Activated naive CD8-positive, alpha-beta T cell treated with anti-CD3 and anti-CD28 coated beads, Interleukin-2, amount 10 ng/mL, durations not matched to agents 7 days and 5 days (primary cell): ENCODE measurements around the gene DDAH1. TPM values are rescaled to one million over a fixed set of nuclear protein-coding genes. Genes with fewer than 3 reads are reported as not detected.
"Not testable (repeated sequence)": the region's sequence is repeated elsewhere in the genome, so short reads cannot be mapped to it uniquely, and the experiment has no call there.

Experiments used
- ATAC-seq: fragments of 150-1000 bp; cut with Tn5 transposase; one replicate; pipeline ENCODE4 v1.10.0; 2021; ENCODE audit warnings: low read depth, moderate library complexity
- POLR2A ChIA-PET: fragments of 350-600 bp; sonication (Branson Sonifier 250); formaldehyde crosslinking; loops from one replicate; lab custom pipeline; 2021; ENCODE audit warnings: antibody characterized with exemption; lab: Charles Lee
- DNase-seq: peaks from one replicate; pipeline ENCODE4 v3.0.0; 2021
- H3K27ac Mint-ChIP-seq: one replicate; pipeline ENCODE4 v1.8.0; 2022; ENCODE audit warnings: mild to moderate bottlenecking, mixed read lengths
- H3K27me3 Mint-ChIP-seq: one replicate; pipeline ENCODE4 v1.8.0; 2022; ENCODE audit warnings: mild to moderate bottlenecking, moderate library complexity, mixed read lengths
- H3K36me3 Mint-ChIP-seq: one replicate; pipeline ENCODE4 v1.8.0; 2021; ENCODE audit warnings: mild to moderate bottlenecking, mixed read lengths
- H3K4me1 Mint-ChIP-seq: one replicate; pipeline ENCODE4 v1.8.0; 2021; ENCODE audit warnings: mixed read lengths
- H3K4me3 Mint-ChIP-seq: one replicate; pipeline ENCODE4 v1.8.0; 2022; ENCODE audit warnings: mild to moderate bottlenecking, moderate library complexity, mixed read lengths
- H3K9me3 Mint-ChIP-seq: one replicate; pipeline ENCODE4 v1.8.0; 2021; ENCODE audit warnings: mixed read lengths
- total RNA-seq, 2 experiments: library from RNA; stranded (reverse); gene quantifications; one replicate each; pipeline ENCODE4 v1.2.3, GENCODE V29; 2021

The DDAH1 gene
- total RNA-seq, 2 experiments from 2014 or later = not detected

DNA sequence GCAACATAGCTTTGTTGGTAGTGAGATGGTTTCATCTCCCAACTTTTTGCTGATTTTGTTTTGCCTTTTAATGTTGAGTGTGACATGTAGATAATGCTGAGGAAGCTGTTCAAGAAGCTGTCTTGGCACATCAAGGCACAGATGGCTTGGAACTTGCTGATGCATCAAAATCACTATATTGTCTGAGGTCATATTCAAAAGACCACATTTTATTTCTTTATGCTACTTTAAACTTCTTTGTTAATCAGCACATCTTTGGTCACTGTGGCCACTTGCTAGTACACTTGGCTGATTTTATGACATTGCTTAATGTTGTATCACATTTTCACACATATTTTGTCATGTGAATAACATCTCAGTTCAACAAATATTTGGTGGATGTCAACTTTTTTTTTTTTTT, 101.4 kb downstream of the DDAH1 start:
- ATAC-seq (no peak), DNase-seq (no peak)
- Mint-ChIP-seq H3K4me1 (no peaks in the 10 kb centered on the region), H3K4me3 (no peak overlapping the region), H3K9me3 (no peaks in the 10 kb centered on the region), H3K36me3 (no peaks in the 10 kb centered on the region), H3K27ac (no peak overlapping the region), H3K27me3 (peaks cover 9% of the 10 kb centered on the region)
- POLR2A ChIA-PET = no interaction called here

DNA sequence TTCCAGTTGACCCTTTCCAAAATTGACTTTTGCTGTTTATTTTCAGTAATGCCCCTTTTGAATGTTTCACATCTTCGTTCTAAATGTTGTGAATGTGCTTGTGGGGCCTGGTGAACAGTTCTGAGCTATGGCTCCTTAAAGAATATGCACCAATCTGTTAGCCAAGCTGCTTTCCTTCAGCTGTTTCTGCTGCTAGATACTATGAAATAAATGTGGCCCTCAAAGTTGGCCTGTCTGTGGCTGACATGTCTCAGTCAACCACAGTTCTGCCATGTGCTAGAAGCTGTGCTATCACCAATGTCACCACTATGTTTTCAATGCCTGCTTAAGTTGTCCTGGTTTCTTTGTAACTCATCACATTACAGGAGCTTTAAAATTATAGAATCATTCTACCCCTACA, 101.9 kb downstream of the DDAH1 start:
- POLR2A ChIA-PET = no interaction called here
- DNase-seq (no peak), ATAC-seq (no peak)
- Mint-ChIP-seq H3K27me3 (peaks cover 9% of the 10 kb centered on the region), H3K9me3 (no peaks in the 10 kb centered on the region), H3K4me1 (no peaks in the 10 kb centered on the region), H3K4me3 (no peak overlapping the region), H3K36me3 (no peaks in the 10 kb centered on the region), H3K27ac (no peak overlapping the region)

DNA sequence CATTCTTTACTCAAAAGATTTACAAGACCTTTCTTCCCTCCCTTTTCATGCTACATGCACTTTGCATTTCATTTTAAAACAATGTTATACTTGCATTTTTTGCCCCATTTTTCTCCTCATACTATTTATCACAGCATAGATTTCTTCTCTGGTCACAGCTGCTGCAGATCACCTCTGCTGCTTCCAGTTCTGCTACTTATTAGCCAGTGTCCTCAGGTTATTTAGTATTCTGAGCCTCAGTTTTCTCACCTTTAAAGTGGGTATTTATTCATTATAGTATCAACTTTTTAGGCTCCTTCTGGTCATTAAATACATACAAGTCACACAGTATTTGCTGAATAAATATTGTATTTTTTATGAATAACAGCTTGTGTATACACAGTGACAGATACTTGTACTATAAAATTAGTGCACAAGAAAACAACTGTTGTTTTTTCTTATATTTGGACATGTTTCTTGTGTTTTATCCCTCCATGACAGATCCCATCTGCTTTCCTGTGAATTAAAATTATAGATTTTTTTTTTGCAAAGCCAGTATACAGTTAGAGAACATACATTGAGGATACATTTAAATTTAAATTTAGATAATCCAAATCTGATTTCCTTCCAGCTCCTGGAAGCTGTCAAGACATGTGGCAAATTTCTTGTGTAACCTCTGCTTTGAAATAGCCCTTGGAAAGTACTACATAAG, 103.2 kb downstream of the DDAH1 start:
- Mint-ChIP-seq H3K4me1 (no peaks in the 10 kb centered on the region), H3K36me3 (no peaks in the 10 kb centered on the region), H3K27me3 (peaks cover 9% of the 10 kb centered on the region), H3K27ac (no peak overlapping the region), H3K4me3 (no peak overlapping the region), H3K9me3 (no peaks in the 10 kb centered on the region)
- POLR2A ChIA-PET = no interaction called here
- DNase-seq (no peak), ATAC-seq (no peak)

DNA sequence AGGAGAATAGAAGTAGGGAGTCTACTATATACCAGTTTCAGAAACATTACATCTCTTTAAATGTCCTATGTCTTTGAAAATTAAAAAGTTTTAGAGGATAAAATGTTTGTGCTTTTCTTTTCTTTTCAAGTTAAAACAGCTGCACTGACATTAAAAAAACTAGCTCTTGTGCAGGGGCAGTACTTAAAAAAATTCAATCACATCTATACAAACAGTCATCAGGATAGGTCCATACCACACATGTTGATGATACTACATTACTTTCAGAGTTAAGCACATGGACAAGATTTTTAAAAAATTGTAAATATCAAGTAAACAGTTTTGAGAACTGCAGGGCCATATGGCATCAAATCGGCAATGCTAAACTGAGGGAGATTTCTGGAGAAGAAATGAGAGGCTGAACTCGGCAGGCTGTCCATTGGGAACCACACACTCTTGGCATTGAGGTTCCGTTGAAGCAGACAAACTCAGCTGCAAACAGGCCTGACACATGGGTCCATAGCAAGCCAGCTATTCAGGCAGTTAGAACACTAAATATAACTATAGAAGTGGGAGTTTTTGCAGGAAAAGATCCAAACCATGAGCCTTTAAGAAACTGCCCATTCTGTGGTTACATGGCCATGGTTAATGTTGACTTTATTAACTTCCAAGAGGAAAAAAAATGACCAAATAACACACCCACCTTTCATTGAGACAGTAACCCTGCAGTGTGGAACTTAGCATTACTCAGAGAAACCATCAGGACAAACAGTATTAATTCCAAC, 104.0 kb downstream of the DDAH1 start:
- Mint-ChIP-seq H3K27ac (no peak overlapping the region), H3K4me1 (no peaks in the 10 kb centered on the region), H3K9me3 (no peaks in the 10 kb centered on the region), H3K27me3 (peaks cover 5% of the 10 kb centered on the region), H3K36me3 (no peaks in the 10 kb centered on the region), H3K4me3 (no peak overlapping the region)
- ATAC-seq (no peak), DNase-seq (no peak)
- POLR2A ChIA-PET = no interaction called here

DNA sequence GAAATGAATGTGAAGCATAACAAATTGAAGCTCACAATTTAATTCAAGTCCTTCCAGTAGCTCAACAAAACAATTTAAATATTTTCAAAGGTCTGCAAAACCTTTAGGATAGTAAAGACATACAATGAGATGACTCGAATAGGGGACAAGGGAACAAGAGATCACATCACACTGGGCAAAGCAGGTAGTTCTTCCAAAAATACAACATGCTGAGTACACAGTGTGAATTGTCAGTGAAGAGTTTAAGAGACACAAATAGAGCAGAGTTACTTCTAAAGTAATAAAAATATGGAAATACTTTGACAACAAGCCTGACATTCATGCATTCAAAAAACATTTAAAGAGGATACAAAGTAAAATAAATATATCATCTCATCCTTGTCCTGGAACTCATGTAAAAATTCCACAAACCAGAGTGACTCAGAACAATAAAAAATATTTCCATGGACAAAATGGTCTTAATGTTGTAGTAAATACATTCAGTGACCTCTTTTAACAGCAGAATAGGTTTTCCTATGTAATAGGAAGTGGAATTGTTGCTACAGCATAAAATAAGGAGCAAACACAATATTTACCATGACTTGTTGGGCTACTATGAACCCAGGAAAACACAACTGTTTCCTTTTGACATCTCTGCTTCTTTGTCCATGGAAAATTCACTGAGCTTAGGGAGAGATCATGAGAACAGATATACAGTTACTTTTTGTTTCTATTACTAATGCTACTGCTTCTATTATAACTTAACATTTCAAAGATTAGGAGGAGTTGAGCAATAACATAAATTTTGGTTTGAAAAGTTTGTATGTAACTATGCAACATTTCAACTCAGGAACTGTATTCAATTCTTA, 104.9 kb downstream of the DDAH1 start:
- no peak for ATAC-seq
- no peaks in the 10 kb centered on the region for H3K4me1 Mint-ChIP-seq
- H3K36me3 Mint-ChIP-seq = no peaks in the 10 kb centered on the region
- no peaks in the 10 kb centered on the region for H3K9me3 Mint-ChIP-seq
- no peak overlapping the region for H3K4me3 Mint-ChIP-seq
- POLR2A ChIA-PET = no interaction called here
- H3K27me3 Mint-ChIP-seq = peaks cover 5% of the 10 kb centered on the region
- no peak for DNase-seq
- no peak overlapping the region for H3K27ac Mint-ChIP-seq

DNA sequence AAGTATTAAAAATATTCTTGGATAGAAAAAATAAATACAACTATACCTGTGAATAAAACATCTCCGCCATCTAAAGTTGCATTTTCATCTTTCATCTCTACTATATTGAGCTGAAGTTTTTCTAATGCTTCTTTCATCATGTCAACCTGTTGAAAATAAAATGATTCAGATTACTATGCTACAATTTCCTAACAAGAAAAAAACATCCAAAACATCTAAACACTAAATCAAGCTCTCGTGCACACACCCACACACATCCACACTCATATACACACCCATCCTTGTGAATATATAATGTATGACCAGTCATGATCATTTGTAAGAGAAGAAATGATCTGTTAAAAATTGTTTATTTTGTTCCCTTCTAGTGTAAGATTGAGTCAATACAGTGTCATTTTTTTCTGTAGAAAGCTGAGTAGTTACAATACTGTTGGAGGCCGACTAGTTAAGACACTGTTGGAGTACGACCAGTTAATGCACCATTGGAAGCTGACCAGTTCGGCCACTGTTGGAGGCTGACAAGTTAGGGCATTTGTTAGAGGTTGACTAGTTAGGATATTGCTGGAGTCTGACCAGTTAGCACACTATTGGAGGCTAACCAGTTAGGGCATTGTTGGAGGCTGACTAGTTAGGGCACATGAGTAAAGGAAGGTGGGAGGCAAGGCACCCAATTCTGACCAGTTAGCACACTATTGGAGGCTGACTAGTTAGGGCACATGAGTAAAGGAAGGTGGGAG, 106.1 kb downstream of the DDAH1 start:
- Mint-ChIP-seq H3K27me3 (peaks cover 10% of the 10 kb centered on the region), H3K4me1 (no peaks in the 10 kb centered on the region), H3K36me3 (no peaks in the 10 kb centered on the region), H3K27ac (no peak overlapping the region), H3K9me3 (no peaks in the 10 kb centered on the region), H3K4me3 (no peak overlapping the region)
- POLR2A ChIA-PET = no interaction called here
- ATAC-seq (no peak), DNase-seq (no peak)

DNA sequence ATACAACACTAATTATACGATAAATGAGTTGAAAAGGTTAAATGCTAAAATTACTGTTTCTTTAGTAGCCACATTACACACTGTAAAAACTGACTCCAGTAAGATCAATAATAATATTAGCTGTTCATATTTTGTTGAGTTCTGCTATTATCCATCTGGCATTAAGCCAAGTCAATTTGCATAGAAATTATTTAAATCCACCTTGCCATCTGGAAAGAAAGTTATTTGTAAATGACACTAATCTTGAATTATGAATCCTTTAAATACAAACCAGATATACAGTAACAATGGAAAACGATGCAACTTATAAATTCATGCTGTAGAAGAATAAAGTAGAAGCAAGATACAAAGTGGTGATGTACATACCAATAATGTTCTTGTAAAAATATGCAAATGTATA, 107.1 kb downstream of the DDAH1 start:
- ATAC-seq = no peak
- no peak overlapping the region for H3K4me3 Mint-ChIP-seq
- H3K9me3 Mint-ChIP-seq = no peaks in the 10 kb centered on the region

DNA sequence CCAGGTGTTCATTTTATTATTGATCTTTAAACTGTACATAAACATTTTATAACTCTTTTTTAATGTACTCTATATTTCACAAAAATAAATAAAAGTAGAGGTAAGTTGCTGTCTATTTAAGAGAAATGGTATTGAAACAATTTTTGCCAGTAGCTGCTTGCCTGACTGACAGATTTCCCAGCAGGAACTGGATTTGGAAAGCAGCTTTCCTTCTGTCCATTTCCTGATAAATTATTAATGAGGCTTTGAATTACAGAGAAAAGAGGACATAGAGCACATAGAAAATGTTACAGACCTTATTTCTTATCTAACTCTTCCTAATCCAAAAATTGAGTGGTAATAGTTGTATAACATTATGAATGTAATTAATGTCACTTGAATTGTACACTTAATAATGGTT, 108.8 kb downstream of the DDAH1 start:
- Mint-ChIP-seq H3K36me3 (no peaks in the 10 kb centered on the region), H3K4me3 (no peak overlapping the region), H3K9me3 (no peaks in the 10 kb centered on the region), H3K4me1 (no peaks in the 10 kb centered on the region), H3K27me3 (peaks cover 12% of the 10 kb centered on the region), H3K27ac (no peak overlapping the region)
- no peak for ATAC-seq
- POLR2A ChIA-PET = no interaction called here
- DNase-seq = no peak

More for the DNA sequence above, 107.1 kb downstream of the DDAH1 start:
- Mint-ChIP-seq H3K36me3 (no peaks in the 10 kb centered on the region), H3K4me1 (no peaks in the 10 kb centered on the region), H3K27ac (no peak overlapping the region), H3K27me3 (peaks cover 12% of the 10 kb centered on the region)
- POLR2A ChIA-PET = no interaction called here
- DNase-seq = no peak

DNA sequence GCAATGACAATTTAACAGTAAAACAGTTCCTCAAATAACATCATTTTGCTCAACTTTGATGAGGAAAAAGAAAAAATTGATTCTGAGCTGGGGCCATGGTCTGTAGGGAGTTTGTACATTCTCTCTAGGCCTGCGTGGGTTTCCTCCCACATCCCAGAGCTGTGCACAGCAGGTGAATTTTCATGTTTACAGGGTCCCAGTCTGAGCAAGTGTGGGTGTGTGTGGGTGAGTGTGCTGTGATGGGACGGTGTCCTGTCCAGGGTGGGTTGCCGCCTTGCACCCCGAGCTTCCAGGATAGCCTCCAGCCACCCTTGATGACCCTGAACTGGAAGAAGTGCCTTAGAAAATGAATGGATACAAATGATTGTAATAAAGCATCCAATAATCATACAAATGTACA, 112.9 kb downstream of the DDAH1 start:
- DNase-seq = no peak
- no peaks in the 10 kb centered on the region for H3K36me3 Mint-ChIP-seq
- no peak overlapping the region for H3K27ac Mint-ChIP-seq
- H3K4me1 Mint-ChIP-seq = no peaks in the 10 kb centered on the region
- no peak for ATAC-seq
- POLR2A ChIA-PET = no interaction called here
- peaks cover 7% of the 10 kb centered on the region for H3K27me3 Mint-ChIP-seq
- no peak overlapping the region for H3K4me3 Mint-ChIP-seq
- H3K9me3 Mint-ChIP-seq = no peaks in the 10 kb centered on the region

DNA sequence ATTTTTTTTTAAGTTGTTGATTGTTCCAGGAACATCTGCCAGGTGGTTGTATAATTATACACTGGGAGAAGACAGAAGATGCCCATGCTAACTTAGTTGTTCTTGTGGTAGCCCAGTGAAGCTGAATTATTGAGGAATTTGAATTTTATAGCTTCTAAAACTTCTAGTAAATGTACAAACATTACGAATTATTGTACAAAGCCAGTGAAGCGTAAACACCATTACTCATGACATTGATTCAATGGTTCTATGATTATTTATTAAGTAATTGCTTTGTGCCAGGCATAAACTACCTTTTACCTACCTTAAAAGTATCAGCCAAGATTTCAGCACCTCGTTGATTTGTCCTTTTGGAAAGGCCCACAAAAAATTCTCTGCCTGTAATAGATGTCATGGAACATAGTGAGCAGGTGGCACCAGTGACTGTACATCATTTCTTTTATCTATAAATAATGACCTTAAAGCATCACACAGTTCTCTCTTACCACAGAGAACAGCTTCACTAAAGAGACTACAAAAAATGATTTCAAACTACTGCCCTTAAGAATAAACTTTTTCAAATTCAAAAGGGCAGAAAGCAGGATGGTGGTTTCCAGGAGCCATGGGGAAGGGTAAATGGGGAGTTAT, 113.6 kb downstream of the DDAH1 start:
- peaks cover 7% of the 10 kb centered on the region for H3K27me3 Mint-ChIP-seq
- no peaks in the 10 kb centered on the region for H3K36me3 Mint-ChIP-seq
- no peak for DNase-seq
- H3K4me1 Mint-ChIP-seq = no peaks in the 10 kb centered on the region
- H3K9me3 Mint-ChIP-seq = no peaks in the 10 kb centered on the region
- H3K4me3 Mint-ChIP-seq = no peak overlapping the region
- POLR2A ChIA-PET = no interaction called here
- no peak overlapping the region for H3K27ac Mint-ChIP-seq
- no peak for ATAC-seq

DNA sequence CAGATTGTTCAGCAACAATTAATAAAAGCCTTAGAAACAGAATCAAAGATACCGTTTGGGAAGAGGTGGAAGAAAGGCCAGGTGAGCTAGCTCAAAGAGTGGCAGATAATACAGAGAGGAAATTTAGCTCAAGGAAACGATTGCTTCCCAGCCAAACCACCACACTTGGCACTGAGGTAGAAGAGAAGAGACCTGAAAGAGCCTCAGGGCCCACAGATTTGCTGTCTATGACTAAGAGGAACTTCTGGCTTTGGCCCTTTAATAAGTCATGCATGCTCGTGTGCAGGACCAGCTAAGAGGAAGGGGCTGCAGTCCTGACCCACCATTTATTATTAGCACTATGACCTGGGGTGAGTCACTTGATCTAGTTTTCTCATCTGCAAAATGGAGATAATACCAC, 115.7 kb downstream of the DDAH1 start:
- H3K27me3 Mint-ChIP-seq = peaks cover 10% of the 10 kb centered on the region
- H3K9me3 Mint-ChIP-seq = no peaks in the 10 kb centered on the region
- H3K36me3 Mint-ChIP-seq = no peaks in the 10 kb centered on the region
- H3K27ac Mint-ChIP-seq = no peak overlapping the region
- no peak overlapping the region for H3K4me3 Mint-ChIP-seq
- no peak for ATAC-seq
- POLR2A ChIA-PET = no interaction called here
- H3K4me1 Mint-ChIP-seq = no peaks in the 10 kb centered on the region
- DNase-seq = no peak

DNA sequence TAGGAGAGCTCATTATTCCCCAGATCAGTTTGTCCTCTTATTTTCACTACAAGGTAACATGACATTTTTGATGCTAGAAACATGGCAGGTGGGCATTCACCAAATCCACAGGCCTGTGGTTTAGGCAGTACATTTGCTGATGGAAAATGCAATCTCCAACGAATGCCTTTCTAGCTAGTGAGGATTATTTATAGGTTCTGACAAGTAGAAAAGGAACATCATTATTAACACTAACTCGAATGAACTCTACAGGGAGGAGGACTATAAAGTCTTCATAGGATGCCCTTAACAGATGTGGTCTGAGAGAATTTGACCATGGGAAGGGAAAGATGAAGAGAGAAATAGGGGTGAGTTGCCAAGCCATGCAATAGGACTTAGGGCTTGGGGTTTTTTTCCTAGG, 117.1 kb downstream of the DDAH1 start:
- POLR2A ChIA-PET = no interaction called here
- DNase-seq (no peak), ATAC-seq (no peak)
- Mint-ChIP-seq H3K9me3 (no peaks in the 10 kb centered on the region), H3K27ac (no peak overlapping the region), H3K4me1 (no peaks in the 10 kb centered on the region), H3K36me3 (no peaks in the 10 kb centered on the region), H3K27me3 (peaks cover 4% of the 10 kb centered on the region), H3K4me3 (no peak overlapping the region)

DNA sequence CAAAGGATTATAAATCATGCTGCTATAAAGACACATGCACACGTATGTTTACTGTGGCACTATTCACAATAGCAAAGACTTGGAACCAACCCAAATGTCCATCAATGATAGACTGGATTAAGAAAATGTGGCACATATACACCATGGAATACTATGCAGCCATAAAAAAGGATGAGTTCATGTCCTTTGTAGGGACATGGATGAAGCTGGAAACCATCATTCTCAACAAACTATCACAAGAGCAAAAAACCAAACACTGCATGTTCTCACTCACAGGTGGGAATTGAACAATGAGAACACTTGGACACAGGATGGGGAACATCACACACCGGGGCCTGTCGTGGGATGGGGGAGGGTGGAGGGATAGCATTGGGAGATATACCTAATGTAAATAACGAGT, 117.7 kb downstream of the DDAH1 start:
- H3K4me3 Mint-ChIP-seq, H3K36me3 Mint-ChIP-seq, H3K27me3 Mint-ChIP-seq, ATAC-seq, H3K27ac Mint-ChIP-seq, DNase-seq, H3K4me1 Mint-ChIP-seq, H3K9me3 Mint-ChIP-seq, POLR2A ChIA-PET: not testable (repeated sequence)
